NK-92 (cell line): Measurements from ENCODE around the gene CPT1C.

ENCODE experiments used
- DNase-seq: peaks from one replicate; lab custom pipeline; 2025; ENCODE audit not compliant: unreplicated experiment; lab: John Stamatoyannopoulos, UW

CPT1C gene

DNA sequence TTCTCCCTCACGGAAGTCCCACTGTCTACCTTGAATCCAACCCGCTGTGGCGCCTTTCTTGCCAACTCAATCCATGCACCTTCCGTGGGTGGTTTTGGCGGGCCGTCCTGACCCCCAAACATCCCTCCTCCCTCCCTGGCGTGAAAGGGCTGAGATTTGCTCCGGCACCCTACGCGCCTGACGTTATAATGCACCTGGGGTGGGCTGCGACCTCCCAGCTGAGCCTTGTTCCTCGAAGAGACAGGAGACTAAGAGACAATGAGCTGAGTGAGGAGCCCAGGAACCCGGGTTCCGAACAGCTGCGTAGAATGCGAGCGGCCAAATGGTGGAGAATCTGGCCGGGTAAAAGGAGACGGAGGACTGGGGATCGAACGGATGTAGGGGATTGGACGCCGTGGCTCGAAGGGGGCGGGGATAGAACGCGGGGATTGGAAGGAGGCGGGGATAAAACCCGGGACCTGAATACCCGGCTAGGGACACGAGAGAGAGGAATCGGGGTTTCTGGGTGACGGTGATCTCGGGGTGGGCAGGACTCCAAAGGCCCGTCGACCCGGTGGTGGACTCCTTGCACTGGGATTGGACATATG lies at the start of gene CPT1C:
Gene CPT1C, plus strand, starts transcription at position 461 of the 587 bp plus-strand sequence. CDS start 1,137 bp downstream, outside the sequence.
- DNase-seq = no peak

DNA sequence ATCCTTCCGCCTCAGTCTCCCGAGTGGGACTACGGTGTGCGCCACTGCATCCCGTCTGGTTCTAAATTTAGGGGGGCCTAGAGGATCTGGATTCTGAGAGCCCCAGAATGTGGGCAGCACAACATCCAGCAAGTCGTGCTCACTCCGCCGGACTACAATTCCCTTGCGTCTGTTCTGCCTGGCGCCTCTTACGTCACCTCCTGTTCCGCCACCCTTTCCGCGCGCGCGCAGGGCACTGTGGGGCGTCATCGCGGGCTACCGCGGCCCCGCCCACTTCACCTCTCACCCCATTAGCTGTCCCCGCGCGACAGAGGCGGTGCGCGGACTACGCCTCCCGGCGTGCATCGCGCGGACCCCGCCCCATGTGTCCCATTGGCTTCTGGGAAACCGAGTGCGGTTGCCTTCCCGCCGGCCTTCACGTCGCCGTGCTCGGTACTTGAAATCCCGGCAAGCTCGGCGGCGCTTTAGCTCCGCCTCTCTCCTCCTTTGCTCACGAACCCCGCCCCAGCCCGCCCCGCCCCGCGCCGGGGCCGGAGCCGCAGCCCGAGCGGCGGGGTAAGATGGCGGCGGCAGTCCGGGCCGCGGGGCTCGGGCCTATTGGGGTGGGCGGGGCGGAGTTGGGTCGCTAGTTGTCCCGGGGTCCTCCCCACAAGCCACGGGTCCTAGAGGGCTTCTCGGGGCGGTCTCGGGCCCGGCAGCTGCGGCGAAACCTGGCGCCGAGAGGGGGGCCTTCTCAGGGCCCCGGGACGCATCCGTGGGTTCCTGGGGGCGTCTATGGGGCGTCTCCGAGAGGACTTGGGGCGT lies 49.0 kb upstream of the CPT1C start, which contains the start of gene SCAF1:
Gene SCAF1, plus strand, starts transcription at position 522 of the 804 bp plus-strand sequence. CDS start 2,818 bp downstream, outside the sequence.
- peak; percentile 94 for DNase-seq

DNA sequence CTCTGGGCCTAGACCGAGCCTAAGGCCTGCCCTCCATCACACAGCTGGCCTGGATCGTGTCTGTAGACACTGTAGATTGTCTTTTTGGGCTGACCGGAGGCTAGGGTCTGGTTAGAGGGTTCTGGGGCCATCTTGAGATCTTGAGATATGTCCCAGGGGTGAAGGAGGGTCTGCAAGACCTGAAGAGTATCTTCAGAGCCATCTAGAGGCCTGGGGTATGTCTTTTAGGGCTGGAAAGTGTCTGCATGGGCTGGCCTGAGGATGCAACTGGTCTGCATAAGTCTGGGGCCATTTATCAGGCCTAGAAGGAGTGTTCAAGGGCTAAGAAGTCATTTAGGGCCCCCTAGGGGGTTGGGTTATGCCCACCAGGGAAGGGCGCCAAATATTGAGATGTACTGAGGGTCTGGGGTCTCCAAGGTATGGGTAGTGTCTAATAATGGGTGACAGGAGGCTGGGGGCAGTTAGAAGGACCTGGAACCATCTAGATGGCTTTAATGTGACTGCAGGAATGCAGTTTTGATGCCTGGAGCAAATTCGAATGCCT lies 48.4 kb upstream of the CPT1C start:
- DNase-seq = no peak

DNA sequence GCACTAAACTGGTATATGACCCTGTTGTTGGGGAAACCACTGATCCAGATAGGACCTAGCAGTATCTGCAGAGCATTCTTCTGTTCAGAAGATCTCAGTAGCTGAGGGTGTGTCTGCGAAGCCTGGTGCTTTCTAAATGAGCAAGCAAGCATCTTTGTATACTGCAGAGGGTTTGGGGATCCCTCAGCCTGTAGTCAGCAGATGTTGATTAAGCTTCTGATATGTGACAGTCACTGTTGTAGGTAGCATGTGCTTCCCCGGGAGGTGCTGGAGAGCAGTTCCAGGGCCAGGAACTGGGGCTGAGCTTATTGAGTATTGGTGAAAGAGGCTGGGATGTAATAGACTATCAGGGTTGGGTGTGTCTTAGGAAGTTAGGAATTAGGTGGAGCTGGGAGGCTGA lies 47.5 kb upstream of the CPT1C start:
- DNase-seq = no peak

DNA sequence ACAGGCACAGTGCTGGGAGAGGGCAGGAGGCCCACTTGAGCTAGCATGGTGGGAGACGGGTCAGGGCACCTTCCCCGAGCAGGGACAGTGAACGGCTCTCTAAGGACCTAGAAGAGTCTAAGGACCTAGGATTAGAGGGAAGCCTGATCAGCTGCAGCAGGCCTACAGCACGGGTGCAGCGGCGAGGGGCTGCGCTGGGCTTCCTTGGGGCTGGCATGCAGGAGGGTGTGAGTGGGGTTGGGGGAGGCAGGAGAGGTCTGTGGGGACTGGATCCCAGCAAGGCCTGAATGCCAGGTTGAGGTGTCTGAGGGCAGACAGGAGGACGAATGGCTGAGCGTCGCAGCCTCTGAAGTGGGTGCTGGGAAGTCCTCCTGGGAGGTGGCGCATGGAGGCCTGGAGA lies 45.3 kb upstream of the CPT1C start:
- no peak for DNase-seq

DNA sequence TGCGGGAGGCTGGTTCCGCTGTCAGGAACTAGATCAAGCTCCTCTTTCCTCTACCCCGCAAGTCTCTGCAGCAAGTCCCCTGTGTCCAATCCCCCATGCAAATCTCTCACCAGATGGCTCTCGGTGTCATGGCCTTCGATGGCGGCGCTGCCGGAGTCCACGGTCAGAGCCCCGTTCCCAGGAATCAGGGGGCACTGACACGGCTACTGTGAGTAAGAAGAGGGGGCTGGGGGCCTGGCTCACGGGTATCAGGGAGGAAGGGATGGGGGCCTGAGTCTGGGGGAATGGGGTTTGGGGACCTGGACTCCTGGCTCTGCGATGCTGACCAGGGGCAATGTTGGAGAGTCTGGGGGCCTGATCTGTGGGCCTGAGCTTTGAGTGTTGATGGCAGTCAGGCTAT lies 44.9 kb upstream of the CPT1C start:
- DNase-seq = no peak

DNA sequence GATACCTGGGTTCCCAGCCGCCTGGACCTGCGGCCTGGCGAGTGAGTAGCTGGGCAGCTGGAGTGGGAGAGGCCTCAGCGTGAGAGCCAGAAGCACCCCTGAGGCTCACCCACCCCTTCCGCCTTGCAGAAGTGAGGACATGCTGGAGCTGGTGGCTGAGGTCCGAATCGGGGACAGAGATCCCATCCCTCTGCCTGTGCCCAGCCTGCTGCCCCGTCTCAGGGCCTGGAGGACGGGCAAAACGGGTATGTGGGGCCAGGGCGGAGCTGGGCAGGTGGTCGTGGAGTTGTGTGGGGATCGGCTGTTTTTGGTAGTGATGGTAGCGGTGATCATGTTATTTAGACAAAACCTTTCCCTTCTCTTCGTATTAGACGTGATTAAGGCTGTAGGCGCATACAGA lies 44.3 kb upstream of the CPT1C start:
- no peak for DNase-seq

DNA sequence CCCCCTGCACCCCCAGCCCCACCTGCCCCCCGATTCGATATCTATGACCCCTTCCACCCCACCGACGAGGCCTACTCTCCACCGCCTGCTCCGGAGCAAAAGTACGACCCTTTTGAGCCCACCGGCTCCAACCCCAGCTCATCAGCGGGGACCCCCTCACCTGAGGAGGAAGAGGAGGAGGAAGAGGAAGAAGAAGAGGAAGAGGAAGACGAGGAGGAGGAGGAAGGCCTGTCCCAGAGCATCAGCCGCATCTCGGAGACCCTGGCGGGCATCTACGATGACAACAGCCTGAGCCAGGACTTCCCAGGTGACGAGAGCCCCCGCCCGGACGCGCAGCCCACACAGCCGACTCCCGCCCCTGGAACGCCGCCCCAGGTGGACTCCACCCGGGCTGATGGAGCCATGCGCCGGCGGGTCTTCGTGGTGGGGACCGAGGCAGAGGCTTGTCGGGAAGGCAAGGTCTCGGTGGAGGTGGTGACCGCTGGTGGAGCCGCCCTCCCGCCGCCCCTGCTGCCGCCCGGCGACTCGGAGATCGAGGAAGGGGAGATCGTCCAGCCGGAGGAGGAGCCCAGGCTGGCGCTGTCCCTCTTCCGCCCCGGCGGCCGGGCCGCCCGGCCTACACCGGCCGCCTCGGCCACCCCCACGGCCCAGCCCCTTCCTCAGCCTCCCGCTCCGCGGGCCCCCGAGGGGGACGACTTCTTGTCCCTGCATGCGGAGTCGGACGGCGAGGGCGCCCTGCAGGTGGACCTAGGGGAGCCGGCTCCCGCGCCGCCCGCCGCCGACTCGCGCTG lies 39.7 kb upstream of the CPT1C start:
- DNase-seq = no peak

DNA sequence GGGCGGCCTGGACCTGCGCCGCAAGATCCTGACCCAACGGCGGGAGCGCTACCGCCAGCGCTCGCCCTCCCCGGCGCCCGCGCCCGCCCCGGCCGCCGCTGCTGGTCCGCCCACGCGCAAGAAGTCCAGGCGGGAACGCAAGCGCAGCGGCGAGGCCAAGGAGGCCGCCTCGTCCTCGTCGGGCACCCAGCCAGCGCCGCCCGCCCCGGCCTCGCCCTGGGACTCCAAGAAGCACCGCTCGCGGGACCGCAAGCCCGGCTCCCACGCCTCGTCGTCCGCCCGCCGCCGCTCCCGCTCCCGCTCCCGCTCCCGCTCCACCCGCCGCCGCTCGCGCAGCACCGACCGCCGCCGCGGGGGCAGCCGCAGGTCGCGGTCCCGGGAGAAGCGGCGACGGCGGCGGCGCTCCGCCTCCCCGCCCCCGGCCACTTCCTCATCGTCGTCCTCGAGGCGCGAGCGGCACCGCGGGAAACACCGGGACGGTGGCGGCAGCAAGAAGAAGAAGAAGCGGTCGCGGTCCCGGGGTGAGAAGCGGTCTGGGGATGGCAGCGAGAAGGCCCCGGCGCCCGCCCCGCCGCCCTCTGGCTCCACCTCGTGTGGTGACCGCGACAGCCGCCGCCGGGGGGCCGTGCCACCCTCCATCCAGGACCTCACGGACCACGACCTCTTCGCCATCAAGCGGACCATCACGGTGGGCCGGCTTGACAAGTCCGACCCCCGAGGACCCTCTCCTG lies 38.9 kb upstream of the CPT1C start:
- DNase-seq = no peak

DNA sequence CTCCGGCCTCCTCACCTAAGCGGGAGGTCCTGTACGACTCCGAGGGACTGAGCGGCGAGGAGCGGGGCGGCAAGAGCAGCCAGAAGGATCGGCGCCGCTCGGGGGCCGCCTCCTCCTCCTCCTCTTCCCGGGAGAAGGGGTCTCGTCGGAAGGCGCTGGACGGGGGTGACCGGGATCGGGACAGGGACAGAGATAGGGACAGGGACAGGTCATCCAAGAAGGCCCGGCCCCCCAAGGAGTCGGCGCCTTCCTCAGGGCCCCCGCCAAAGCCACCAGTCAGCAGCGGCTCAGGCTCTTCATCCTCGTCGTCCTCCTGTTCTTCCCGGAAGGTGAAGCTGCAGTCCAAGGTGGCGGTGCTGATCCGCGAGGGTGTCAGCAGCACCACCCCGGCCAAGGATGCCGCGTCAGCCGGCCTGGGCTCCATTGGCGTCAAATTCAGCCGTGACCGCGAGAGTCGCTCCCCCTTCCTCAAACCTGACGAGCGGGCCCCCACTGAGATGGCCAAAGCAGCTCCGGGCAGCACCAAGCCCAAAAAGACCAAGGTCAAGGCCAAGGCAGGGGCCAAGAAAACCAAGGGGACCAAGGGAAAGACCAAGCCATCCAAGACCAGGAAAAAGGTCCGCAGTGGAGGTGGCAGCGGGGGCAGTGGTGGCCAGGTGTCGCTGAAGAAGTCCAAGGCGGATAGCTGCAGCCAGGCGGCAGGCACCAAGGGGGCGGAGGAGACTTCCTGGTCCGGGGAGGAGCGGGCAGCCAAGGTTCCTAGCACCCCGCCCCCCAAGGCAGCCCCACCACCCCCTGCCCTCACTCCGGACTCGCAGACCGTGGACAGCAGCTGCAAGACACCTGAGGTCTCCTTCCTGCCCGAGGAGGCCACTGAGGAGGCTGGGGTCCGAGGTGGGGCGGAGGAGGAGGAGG lies 38.1 kb upstream of the CPT1C start:
- DNase-seq = no peak

DNA sequence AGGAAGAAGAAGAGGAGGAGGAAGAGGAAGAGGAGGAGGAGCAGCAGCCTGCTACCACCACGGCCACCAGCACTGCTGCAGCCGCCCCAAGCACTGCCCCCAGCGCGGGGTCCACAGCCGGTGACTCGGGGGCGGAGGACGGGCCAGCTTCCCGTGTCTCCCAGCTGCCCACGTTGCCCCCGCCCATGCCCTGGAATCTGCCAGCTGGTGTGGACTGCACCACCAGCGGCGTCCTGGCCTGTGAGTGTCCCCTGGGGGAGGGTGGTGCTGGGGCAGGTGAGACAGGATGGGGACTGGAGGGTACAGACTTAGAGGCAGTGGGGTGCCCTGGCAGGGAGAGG lies 37.5 kb upstream of the CPT1C start:
- no peak for DNase-seq

DNA sequence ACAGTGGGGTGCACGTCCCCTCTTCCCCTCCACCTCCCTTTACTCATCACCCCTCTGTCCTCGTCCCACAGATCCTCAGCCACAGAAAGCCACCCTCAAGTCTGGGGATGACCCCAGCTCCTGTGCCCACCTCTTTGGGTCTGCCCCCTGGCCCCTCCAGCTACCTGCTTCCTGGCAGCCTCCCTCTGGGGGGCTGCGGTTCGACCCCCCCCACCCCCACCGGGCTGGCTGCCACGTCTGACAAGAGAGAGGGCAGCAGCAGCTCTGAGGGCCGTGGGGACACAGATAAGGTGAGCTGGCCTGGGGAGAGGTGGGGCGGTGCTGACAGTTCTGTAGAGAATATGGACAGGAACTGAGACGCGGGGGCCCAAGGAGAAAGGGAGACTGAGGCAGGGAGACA lies 36.3 kb upstream of the CPT1C start:
- no peak for DNase-seq

DNA sequence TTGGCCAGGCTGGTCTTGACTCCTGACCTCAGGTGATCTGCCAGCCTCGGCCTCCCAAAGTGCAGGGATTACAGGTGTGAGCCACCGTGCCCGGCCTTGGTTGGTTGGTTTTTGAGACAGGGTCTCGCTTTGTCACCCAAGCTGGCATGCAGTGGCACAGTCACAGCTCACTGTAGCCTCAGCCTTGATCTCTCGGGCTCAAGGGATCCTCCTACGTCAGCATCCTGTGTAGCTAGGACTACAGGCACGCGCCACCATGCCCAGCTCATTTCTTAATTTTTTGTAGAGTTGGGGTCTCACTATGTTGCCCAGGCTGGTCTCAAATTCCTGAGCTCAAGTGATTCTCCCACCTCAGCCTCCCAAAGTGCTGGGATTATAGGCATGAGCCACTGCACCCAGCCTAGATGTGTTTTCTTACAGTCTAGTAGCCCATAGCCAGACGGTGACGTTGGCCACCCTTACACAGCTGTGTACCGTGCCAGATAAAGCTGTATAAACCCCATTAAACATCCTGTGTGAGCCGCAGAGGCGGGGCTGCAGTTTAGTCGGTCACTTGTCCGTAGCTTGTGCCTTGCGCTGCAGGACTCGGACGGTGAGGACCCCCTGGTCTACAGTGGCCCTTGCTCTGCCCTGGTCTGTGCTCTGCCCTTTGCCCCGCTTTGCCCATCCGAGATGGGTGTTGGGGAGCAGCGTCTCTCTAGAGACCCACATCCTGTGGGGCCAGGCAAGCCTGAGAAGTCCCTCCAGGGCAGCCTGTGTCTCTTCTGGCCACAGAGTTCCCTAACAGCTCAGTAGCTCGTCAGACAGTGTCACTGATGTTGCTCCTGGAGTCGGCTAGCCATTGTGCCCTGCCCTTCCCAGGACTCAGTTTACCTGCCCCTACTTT lies 35.1 kb upstream of the CPT1C start:
- DNase-seq = no peak

DNA sequence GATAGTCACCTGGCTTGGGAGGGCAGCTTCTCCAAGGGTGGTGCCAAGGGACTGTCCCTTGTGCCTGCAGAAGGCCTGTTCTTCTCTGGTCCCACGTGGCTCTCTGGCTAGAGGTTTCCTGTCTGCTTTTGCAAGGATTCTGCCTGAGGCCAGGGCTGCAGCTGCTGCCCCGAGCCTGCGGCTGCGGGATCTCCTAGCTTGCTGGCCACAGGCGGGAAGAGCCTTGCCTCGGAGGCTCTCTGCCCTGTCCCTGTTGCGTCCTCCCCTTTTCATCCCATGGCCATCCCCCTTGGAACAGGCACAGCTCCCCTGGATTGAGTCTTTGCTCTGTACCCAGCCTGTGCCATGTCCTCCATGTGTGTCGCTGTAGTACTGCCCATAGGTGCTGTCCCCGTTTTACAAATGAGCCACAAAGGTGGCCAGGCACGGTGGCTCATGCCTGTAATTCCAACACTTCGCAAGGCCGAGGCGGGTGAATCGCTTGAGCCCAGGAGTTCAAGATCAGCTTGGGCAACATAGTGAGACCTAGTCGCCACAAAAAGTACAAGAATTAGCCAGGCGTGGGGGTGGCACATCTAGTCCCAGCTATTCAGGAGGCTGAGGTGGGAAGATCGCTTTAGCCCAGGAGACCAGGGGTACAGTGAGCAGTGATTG lies 34.3 kb upstream of the CPT1C start:
- no peak for DNase-seq

DNA sequence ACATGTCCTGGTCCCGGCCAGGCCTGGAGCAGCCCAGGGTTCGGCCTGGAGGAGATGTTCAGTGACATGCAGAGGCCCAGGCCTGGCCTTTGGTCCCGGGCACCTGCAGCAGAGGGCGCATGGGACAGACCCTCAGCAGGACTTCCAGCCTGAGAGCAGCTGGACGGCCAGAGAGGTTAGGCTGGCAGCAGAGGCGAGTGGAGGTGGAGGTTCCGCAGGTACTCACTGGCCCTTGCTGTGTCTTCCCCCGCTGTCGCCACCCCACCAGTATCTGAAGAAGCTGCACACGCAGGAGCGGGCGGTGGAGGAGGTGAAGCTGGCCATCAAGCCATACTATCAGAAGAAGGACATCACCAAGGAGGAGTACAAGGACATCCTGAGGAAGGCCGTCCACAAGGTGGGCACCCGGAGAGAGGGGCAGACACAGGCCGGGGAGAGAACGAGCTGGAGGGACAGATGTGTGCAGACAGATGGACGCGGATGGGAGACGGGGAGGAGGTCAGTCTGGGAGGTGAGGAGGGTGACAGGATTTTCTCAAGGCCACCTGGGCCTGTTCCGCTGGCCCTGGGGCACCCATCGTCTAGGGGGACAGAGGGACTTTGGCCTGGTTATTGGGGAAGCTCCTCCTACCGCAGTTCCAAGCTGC lies 33.3 kb upstream of the CPT1C start:
- no peak for DNase-seq

DNA sequence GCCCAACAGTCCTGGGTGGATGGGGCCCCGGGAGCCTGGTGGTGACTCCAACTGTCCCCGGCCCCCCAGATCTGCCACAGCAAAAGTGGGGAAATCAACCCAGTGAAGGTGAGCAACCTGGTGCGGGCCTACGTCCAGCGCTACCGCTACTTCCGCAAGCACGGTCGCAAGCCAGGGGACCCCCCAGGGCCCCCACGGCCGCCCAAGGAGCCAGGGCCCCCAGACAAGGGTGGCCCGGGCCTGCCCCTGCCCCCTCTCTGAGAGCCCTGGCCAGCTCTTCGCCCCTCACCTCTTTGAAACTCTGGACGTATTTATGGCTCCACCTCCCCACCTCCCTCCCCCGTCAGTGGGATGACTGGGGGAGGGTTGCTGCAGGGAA lies 32.8 kb upstream of the CPT1C start:
- DNase-seq = no peak

DNA sequence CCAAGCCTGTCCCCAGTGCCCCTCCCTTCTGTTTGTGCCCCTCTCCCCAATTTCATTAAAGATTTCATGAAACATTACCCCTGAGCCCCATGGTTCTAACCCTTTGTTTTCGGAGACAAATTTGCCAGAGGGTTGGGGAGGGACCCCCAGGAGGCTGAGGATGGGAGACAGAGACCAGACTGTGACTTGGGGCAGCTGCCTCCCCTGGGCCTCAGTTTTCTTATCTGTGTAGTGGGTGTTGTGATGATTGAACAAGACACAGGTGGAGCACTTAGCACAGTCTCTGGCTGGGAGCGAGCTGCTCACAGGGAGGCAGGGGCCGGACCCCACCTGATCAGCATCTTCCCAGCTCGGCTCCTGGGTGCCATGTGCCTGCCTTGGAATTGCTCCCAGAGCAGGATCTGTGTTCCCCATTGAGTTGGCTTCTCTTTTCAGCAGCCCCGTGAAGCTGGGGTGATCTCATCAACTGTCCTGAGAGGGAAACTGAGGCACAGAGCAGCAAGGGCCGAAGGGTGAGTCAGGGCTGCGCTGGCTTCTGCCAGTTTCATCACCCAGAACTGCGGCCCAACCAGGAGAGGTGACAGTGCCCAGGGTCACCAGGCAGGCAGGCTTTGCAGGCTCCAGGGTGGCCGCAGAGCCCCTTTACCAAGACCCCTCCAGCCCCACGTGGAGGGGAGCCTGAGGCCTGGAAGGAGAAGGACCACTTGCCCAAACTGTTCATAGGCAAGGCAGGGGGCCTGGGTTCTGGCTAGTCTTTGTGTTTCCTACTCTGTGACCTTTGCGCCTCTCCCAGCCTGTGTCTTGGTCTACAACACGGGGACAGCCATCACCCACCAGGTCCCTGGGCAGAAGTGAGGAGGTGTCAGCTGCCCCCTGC lies 32.1 kb upstream of the CPT1C start:
- DNase-seq = no peak
